Astrocyte (in vitro differentiated cells and primary cell): ENCODE measurements around the gene SCUBE1.

Source experiments
- CTCF ChIP-seq: IDR thresholded peaks from 2 replicates; pipeline ENCODE4 v1.5.1; 2011; ENCODE audit warnings: low read depth, mild to moderate bottlenecking, inconsistent platforms, low read length, moderate library complexity; ENCODE audit not compliant: insufficient read depth
- EZH2 ChIP-seq: IDR thresholded peaks from 2 replicates; pipeline ENCODE4 v1.6.1; 2012; ENCODE audit warnings: mild to moderate bottlenecking, low read length, inconsistent platforms; ENCODE audit not compliant: insufficient read depth

GRCh38 chr22:43341565-43341964 is 1.6 kb downstream of the SCUBE1 start:
- TF ChIP-seq CTCF (no peak), EZH2 (no peak)
